ENCODE results near the gene PCED1A.

The PCED1A gene, protein sequence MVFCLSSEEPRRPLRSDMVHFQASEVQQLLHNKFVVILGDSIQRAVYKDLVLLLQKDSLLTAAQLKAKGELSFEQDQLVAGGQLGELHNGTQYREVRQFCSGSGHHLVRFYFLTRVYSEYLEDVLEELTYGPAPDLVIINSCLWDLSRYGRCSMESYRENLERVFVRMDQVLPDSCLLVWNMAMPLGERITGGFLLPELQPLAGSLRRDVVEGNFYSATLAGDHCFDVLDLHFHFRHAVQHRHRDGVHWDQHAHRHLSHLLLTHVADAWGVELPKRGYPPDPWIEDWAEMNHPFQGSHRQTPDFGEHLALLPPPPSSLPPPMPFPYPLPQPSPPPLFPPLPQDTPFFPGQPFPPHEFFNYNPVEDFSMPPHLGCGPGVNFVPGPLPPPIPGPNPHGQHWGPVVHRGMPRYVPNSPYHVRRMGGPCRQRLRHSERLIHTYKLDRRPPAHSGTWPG

DNA sequence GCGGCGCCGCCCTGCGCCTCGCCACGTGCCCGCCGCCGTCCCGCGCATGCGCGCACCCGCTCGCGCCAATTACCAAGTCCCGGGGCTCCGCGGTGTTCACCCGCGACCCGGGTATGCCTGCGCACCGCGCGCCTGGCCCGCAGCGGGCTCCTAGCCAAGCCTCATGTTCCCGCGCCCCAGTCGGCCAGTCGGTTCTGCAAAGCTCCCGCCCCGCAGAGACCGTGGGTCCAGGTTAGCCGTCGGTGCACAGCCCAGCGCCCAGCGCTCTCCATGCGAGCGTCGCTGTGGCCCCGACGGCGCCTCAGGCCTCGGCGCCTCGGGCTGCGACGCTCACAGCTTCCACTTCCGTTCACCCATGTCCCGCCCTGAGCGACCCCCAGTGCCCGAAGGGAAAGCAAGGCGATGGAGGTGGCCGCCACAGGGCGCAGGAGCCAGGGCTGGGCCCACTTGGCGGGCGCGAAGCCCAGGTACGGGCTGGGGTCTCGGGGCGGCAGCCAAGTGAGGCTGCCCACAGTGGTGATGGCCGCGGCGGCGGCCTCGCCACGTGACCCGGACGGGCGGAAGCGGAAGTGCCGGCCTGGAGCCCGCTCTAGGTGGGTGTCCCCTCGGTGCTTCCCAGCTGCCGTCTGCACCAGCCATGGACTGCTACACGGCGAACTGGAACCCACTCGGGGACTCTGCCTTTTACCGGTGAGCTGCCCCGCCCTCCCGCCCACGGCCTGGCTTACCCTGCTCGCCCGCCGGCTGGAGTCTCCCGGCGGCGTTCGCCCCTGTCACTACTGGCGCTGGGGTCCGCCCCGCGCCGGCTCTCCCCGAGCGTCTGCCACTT lies at the start of gene PCED1A, which contains the start of gene VPS16:
TSS of gene PCED1A (minus strand) at position 518 of the 829 bp plus-strand sequence. CDS start 743 bp downstream, outside the sequence.
TSS of gene VPS16 (plus strand) at position 608 of the 829 bp plus-strand sequence. CDS start at position 638, 30 bp downstream.
- peak; percentile 72 to 88 for DNase-seq

DNA sequence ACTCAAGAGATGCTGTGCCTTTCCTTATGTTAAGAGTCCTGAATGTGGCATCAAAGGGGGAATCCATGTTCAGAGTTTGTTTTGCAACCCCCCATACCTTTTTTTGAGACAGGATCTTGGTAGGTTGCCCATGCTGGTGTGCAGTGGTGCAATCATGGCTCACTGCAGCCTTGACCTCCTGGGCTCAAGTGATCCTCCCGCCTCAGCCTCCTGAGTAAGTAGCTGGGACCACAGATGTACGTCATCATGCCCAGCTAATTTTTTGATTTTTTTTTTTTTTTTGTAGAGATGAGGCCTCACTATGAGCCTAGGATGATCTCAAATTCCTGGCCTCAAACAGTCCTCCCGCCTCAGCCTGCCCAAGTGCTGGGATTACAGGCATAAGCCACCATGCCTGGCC lies 49.3 kb upstream of the PCED1A start:
- no peak for DNase-seq

DNA sequence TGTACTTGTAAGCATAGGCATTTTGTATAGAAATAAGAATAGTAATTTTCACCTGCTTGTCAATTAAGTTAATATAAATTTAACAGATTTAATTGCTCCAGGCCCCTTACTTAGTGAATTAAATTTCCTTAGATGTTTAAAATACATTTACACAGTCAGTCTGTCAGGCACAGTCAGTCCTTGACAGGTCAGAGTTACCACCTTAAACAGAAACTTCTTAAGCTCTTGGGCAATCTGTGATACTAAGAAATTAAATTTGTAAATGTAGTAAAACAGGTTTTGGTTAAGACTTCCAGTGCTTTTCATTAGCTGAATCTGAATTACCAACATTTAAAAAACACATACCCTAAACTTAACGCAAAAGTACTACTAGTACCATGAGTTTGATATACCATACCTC lies 48.8 kb upstream of the PCED1A start:
- no peak for DNase-seq

DNA sequence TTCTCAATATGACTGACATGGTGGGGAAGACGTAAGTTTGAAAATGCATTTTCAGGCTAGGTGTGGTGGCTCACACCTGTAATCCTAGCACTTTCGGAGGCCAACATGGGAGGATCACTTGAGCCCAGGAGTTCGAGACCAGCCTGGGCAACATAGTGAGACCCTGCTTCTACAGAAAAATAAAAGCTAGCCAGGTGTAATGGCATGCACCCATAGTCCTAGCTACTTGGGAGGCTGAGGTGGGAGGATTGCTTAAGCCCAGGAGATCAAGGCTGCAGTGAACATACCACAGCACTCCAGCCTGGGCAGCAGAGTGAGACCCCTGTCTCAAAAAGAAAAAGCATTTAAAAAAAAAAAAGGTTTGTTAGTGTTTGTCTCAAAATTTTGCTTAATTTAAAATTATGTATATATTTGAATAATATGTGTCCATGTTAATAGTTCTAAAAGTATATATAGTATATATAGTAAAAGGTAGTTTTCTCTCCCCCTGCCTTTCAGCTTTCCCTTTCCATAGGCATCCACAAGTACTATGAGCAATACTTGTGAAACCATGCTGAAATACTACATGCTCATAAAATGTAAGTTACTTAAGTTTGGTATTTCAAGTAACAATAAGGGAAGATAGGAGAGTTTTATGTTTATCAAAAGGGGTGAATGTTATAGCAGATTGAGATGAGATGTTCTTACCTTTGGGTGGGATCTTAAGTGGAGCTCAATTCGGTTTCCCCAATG lies 47.9 kb upstream of the PCED1A start:
- no peak for DNase-seq

DNA sequence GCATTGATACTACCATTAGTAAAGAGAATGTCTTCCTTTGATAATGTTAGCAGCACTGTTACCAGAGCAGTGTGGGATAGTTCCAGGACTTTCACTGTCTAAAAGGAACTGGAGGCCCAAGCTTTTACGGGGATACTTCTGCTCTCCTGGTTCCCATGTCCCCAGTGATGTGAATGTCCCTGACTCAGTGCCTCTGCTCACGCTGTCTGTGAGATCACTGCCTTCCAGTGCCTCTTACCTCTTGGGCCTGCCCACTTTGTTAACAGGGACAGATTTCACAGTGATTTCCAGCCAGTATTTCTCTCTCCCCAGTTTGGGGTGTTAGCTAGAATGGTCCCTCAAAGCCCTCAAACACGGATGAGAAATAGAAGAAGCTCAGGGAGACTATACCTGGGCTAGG lies 47.3 kb upstream of the PCED1A start:
- no peak for DNase-seq

DNA sequence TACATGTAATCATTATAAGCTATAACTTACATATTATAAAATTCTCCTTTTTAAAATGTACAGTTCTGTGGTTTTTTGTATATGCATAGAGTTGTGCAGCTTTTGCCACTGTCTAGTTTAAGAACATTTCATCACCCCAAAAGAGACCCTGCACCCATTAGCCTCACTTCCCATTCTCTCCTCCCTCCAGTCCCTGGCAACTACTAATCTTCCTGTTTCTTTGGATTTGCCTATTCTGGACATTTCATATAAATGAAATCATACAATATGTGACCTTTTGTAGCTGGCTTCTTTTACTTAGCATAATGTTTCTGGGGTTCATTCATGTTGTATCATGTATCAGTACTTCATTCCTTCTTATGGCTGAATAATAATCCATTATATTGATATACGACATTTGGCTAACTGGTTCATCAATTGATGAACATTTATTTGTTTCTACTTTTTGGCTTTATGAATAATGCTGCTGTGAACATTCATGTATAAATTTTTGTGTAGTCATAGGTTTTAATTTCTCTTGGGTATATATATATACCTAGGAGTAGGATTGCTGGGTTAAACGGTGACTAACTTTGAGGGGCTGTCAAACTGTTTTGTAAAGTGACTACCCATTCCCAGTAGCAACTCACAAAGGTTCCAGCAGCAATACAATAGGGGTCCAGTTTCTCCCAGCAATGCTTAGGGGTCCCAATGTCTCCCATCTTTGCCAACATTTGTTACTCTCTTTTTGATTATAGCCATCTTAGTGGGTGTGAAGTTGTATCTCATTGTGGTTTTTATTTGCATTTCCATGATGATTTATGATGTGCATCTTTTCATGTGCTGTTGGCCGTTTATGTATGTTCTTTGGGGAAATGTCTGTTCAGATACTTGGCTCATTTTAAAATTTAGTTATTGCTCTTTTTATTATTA lies 43.5 kb upstream of the PCED1A start:
- no peak for DNase-seq

DNA sequence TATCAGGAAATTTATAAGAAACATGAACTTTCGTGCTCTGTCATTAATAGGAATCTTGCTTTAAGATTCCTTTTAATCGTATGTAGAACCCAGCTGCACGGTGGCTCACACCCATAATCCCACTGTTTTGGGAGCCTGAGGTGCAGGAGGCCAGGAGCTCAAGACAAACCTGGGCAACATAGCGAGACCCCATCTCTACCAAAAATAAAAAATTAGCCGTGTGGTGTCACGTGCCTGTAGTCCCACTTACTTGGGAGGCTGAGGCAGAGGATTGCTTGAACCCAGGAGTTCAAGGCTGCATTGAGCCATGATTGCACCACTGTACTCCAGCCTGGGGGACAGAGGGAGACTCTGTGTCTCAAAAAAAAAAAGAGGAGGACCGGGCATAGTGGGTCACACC lies 40.2 kb upstream of the PCED1A start:
- DNase-seq, result no peak

DNA sequence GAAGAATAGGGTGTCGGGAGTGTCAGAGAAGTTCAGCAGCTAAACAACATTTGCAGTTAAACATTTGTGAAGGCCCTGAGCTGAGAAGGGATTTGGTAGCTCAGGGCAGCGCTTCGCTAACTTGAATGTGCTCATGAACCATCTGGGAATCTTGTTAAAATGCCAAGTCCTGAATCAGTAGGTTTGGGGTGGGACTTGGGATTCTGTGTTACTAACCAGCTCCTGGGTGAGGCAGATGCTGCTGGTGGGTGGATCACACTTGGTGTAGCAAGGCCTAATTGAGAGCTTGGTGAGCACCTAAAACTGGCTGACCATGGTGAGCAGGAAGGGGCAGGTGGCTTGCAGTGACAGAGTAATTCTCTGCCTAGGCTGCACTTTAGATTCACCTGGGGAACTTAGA lies 38.7 kb upstream of the PCED1A start:
- DNase-seq, result peak; percentile 63 to 87

DNA sequence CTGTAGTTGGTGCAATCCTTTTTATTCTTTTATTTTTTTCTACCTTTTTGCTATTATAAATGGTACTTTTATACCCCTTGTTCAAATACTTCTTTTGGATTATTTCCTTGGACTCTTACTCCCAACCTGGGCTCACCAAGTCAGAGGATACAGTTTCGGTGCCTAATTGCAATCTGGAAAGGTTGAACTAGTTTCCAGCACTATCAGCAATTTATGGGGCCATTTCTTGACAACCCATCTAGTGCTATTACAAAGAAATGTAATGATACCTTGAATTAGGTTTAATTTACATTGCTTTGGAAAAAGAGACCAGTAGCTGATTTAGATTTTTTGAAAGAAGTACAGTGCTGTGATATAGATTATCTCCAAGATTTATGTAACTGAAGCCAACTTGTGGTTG lies 38.1 kb upstream of the PCED1A start:
- DNase-seq, result no peak

DNA sequence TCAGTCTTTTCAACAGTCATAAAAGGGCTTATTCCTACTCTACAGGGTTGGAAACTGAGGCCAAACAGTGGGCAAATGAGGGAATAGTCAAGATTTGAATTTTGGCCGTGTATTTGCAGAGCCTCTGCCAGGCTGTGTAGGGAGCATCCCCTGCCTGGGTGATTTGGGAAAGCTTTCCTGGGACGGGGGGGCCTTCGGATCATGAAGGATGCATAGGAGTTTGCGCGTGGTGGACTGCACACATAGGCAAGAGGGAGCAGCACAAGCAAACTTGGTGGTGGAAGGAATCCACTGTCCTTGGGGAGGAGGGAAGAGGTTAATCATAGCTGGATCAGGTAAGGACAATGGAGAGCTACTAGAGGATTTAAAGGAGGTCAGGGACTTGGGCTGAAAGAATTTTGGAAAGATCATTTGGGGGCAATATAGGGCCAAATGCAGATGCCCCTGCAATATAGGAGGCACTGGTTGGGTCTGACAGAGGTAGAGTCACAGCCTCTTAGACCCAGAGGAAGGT lies 35.3 kb upstream of the PCED1A start:
- no peak for DNase-seq

DNA sequence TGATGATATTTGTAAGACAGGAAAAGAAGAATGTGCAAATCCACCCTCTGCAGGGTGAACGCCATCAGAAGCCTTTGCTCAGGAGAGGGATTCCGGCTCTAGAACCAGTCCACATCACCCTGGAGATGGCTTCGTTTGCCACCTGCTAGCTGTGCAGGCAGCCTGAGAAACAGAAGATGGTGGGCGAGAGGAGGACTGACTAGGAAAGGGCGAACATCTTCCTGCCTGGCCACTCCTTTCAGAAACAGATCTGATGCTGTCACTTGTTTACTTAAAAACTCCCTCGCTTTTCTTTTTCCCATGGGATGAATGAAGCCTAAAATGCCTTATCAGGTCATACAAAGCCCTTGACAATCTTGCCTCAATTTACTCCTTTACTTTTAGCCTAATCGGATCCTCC lies 34.0 kb upstream of the PCED1A start:
- DNase-seq, result no peak

DNA sequence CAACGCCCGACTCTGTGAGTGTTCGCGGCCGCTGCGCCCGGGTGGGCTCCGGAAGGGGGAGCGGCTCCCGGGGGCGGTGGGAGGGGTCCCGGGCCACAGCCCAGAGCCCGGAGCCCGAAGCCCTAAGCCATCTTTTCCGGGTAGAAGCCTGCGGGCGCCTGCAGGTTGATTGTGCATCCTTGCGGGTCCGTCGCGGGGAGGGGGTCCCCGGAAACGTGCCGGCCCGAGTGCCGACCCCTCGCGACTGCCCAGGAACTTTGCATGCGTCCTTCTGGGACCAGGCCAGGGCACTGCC lies 33.2 kb upstream of the PCED1A start:
- DNase-seq, result peak; percentile 30 to 70

DNA sequence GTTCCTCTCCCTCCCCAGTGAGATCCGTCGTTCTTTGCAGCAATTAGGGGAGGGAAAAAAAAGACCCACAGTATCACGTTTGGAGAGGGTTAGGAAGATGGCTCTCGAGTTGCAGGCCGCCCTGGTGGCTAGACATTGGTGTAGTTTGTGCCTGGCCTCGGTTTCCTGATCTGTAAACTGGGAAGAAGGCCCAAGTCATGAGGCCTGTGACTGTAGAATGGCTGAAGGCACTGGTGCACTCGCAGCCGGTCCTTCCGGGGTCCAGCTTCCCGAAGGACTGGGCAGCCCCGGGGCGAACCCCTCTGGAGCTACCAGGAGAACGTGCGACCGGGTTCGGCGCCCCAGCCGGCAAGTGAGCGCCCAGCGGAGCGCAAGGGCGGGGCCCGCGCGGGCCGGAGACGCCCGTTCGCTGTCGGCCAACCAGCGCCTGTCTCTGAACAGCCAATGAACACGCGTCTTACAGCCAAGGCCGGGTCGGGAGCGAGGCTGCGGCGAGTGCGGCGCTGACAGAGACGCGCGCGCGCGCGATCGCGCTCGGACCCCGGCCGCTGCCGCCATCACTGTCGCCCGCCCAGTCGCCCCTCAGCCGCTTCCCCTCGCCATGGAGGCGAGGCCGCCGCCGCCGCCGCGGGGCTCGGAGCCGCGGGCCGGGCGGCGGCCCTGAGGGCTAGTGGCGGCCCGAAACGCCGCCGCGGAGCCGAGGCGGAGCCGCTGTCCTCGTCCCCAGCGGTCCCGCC lies 32.7 kb upstream of the PCED1A start, which contains the start of gene PTPRA:
TSS of gene PTPRA (plus strand) at position 472 of the 737 bp plus-strand sequence. CDS start 90,797 bp downstream, outside the sequence.
- DNase-seq, result peak; percentile 88 to 94

DNA sequence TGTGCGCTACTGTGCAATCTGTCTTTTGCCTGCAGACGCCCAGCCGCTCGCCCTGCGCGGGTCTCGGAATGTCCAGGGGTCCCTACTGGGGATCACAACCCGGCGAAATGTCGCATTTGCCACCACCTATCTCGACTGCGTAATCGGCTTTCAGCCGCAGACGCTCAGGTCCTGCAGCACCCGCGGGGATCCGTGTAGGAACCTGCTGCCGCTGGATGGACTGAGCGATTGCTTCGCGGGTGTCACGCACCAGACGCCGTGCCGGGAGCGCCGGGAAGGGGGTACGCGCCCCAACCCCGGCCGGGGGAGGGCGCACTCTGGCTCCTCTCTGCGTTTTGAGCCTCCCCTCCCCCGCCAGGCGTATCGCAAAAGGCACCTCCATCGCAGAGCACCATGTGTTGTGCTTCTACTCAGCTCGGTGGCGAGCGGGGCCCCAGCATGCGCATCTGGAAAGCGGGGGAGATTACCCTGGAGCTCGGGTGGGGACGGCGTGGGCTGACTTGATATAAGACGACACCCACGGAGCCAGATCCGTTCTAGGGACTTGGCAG lies 32.1 kb upstream of the PCED1A start:
- peak; percentile 49 to 82 for DNase-seq

DNA sequence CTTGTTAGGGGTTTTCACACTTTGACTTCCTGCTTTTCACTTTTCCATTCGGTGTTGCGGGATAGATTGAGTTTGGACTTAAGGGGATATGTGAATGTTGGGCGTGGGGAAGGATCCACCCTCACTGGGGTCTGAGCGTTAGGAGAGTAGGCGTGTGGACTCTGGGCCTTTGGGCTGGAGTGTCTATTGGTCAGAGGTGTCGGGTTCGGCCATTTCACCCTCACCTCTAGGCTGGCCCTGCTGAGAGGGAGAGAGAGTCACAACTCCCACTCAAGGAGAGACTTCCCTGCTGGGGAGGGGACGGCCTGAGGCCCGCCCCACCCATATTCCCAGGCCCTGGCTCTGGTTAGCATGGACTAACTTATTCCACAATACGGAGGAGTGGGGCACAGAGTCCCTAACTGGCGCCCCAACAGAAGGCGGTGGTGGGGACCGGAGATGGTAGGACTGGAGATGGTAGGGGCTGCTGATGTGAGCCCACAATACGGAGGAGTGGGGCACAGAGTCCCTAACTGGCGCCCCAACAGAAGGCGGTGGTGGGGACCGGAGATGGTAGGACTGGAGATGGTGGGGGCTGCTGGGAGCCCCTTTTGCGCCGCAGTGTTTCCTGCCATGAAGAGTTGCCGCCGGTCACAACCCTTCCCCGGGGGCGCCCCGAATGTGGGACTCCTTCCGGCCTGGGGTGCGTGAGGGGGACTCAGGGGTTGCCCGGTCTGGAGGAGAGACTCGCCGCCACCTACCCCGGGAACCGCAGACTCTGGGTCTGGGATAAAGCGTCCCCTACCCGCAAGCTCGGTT lies 31.4 kb upstream of the PCED1A start:
- no peak for DNase-seq

DNA sequence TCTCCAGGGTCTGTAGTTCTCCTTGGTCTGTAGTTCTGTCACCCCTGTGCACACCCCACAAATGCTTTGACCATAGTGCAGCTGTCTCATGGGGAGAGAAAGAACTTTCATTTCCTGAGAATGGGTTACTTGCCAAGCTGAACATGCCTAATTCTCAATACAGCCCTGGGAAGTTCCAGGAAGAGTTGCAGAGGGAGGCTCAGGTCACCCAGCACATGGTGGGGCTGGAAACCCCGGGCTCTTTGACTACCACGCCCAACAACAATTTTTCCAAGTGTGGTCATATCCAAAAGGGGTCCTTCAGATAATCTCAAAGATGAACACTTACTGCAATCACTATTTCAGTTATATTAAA lies 30.6 kb upstream of the PCED1A start:
- no peak for DNase-seq

DNA sequence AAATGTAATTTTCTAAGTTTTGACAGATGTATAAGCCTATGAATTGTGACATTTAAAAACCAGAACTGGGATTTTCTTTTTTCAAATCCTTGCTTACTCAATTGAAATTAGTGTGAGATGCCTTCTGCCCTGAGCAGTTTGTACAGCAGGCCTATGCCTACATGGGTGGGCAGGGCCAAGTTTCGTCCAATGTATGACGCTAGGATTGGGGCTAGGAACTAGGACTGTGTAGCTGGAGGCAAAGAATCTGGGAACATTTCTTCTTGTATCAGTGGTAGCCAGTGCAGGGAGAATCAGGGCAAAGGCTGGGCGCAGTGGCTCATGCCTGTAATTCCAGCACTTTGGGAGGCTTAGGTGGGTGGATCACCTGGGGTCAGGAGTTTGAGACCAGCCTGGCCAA lies 28.9 kb upstream of the PCED1A start:
- no peak for DNase-seq

DNA sequence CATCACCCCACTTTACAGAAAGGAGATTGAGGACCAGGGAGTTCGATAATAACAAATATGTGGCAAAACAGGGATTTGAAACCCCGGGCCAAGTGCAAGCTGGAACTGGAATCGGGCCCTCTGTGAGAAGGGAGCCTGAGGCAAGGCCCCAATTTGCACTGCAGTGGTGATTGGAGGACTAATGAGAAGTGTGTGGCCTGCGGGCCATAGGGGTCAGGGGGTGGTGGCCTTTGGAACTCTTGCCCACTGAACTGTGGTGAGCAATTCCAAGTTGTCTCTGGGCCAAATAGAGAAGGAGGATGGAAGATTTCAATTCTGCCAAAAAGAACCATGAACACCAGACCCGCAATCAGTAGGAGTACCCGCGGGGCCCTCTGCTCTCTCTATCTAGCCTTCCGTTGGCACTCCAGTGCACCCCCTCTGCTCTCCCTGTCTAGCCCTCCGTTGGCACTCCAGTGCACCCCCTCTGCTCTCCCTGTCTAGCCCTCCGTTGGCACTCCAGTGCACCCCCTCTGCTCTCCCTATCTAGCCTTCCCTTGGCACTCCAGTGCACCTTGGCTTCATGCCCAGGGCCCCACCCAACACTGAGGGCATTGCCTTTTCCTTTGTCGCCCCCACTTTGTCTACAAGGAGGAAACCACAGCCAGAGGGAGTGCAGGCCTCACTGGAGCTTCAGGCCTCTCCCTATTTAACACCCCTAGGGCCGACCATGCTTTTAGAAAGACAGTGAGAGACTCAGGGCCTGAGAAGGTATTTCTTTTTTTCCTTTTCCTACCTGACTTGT lies 26.8 kb upstream of the PCED1A start:
- DNase-seq, result no peak

DNA sequence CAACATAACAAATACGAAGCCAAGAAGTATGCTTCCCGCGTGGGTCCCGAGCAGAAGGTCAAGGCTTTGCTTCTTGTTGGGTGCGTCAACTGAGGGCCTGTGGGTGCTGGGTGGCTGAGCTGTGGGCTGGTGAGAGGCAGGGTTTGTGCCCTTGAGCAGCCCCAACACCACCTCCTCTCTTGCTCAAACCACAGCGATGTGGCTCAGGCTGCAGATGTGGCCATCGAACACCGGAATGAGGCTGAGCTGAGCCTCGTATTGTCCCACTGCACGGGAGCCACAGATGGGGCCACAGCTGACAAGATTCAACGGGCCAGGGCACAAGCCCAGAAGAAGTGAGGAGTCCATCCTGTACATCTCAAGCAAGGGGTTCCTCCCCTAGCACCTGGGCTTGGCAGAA lies 25.8 kb upstream of the PCED1A start:
- no peak for DNase-seq

Measured in NCI-H524 (cell line).